ENCODE results near the gene TBC1D22B.

Gene TBC1D22B

DNA sequence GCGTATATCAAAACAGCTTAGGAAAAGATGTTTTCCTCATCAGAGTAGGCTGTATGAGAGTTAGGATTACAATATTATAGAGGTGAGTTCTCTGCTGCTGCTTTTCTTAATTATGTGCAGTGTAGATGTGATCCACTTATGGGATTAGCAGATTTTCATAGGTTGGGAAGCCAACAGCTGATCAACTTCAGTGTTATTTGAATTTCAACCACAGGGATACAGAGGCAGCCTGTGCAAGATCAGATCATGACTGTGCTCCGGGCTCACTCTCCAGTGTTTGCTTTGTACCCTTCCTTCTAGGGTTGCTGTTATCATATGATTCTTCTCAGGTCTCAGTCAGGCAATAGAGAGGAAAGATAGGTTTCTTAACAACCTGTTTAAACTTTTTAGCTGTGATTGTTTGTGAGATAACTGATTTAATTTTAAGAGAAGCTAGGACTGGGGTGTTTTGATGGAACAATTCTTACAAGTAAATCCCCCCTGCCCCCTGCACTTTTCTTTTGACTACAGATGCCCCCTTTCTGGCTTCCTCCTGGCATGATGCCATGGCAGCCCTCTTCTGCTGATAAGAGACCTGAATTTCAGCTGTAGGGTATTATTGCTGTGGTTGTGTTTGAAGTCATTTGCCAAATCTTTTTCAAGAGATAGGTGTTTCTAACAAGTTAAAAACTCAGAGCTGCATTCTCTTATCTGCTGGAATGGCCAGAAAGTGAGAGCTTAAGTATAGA lies 104.7 kb downstream of the TBC1D22B start:
- no peak for DNase-seq

DNA sequence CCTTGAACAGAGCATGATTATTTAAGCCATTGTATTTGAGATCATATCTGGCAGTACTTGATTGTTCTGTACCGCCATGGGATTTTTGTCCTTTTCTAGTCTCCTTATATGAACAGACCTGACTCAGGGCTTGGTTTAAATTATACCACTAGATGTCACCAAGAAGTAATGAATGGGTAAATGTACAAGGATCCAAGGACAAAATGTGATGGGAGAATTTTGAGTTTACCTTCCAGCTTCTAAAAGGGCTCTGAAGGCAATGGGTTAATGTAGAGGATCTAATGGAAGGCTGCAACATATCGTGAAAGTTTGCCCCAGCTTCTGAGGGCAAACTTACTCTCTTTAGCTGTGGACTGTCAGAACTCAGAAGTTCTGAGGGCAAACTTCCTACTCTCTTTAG lies 108.2 kb downstream of the TBC1D22B start:
- DNase-seq: no peak

DNA sequence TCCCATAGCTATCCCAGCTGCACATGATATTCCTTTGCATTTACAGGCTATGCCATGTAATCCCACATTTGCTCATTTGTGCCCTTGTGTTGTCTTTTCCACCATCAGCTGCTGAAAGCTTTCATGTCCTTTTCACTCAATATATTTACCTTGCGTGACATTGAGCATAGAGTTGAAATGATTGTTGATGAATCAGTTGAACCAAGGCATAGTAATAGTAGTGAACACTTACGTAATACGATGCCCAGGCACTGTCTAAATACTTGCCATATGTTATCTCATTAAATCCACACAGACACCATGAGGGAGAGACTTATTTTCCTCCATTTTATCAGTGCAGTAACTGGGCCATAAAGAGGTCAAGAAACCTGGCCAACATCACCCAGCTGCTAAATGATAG lies 109.3 kb downstream of the TBC1D22B start:
- no peak for DNase-seq

DNA sequence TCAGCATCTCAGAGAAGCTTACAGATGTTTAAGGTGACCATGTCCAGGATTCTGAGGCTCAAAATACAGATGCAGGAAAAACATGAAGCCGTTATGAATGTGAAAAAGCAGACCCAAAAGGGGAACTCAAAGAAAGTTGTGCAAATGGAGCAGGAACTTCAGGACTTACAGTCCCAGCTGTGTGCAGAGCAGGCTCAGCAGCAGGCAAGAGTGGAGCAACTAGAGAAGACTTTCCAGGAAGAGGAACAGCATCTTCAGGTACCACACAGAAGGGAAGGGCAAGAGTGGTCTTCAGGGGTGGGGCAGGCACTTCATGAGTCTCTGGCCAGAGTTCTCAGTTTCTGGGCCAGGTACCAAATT lies 111.4 kb downstream of the TBC1D22B start:
- DNase-seq: no peak

DNA sequence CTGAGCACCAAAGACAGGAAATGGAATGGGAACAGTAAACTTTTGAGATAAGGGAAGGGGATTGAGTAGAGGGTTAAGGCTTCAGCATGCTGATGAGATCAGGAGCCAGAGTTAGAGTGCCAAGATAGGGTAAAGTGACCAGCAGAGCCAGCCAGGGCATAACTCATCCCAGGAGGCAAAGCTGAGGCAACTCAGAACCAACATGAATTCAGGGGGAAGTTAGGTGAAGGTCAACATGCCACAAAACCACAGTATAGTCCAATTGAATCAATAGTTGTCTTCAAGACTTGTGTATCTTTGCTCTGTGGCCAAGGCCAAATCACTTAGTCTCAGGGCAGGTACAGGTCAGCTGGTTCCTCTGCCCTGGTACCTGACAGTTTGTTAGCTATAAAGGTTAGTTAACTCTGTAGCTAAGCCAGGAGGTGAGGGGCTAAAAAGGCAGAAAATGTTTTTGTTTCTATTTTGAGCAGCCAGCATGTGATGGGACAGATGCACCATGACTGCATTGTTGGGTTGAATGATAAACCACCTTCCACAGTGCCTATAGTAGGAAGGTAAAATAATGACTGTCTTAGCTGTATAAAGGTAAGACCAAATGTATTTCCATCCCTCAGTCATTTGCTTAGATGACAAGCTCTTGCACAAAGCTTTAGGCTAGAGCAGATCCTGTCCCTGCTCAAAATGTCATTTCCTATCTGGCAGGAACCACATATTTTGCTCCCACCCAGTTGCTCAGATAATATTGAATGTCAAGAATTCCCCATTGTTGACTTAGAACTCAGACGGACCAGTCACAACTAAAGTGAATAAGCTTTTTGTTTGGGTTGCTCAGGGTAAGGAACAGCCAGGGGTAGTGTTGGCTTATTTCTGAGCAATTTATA lies 112.0 kb downstream of the TBC1D22B start:
- no peak for DNase-seq

DNA sequence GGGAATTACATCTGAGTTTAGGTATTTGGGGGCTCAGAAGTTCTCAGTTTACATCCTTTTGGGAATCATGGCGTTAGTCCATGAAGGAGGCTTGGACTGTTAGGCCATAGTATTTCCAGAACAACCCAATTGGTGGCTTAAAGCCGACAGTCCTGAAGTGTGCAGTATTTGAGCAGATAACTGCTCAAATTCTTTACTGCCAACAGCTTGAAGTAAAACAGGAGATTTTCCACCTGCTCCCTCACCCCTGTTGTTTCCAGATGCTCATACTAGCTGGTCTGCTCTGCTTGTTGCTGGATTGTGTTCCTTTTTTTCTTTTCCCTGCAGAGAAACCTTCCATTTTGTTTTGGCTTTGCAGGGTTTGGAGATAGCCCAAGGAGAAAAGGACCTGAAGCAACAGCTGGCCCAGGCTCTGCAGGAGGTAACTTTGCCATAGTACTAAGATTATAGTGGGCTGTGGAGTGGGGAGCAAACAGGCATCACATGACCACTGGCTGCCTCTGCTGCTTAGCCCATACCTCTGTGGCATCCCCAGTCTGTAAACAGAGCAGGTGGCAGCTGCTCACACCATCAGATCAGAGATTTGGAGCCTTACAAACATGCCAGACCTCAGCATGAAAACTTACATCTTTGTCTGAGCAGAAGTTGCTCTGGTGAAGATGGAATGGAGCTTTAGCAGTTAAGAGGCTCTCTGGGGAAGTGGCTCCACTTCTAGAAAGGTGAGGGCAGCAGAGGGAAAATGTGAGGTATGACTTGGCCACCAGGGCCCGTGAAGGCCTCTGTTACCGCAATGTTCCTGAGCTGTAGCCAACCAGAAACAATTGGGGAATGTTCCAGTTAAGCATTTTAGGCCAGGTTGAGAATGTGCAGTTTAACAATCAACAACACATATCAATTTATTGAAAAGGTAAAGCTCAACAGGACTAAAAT lies 113.8 kb downstream of the TBC1D22B start:
- no peak for DNase-seq

DNA sequence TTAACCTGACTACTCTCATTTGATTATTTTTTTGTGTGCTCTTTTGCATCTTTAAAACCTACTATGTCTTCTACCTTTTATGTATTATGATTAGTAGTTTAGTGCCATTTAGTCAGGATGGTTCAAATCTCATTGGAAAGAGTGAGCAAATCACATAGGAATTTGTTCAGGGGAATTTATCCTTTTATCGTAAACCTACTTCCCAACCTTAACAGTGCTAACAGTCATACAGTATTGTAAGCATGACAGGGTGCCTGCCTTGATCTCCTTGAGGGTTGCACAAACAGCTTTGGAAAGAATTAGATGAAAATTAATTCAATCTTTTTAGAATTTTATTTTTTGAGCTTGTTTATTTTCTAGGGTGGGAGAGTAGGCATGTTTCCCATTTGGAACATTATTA lies 114.5 kb downstream of the TBC1D22B start:
- DNase-seq: no peak

DNA sequence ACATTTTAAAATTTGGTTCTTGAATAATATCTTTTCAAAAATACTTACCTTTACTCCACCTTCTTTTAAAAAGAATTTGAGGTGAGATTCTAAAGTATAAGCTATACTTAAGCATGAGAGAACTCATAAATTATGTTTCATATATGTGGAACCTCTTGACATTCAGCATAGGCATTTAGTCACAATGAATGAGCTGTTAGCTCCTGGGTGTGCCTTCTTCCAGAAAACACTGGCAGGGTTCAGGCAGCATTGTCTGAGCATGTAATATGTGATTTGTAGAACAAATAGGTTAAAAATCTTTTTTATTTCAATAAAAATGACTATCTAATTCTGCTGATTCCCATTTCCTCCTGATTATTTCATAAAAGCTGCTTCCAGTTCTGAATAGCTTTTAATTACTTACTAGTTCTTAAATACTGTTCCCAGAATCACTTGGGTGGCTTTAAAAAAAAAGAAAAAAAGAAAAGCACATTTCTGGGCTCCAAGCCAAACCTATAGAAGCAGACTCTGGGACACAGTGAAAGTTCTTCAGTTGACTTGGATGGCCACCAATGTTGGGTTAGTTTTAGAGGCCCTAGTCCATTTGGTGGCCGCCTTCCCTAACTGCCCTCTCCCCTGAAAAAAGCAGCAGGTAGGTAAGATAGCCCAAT lies 116.4 kb downstream of the TBC1D22B start:
- DNase-seq: no peak

DNA sequence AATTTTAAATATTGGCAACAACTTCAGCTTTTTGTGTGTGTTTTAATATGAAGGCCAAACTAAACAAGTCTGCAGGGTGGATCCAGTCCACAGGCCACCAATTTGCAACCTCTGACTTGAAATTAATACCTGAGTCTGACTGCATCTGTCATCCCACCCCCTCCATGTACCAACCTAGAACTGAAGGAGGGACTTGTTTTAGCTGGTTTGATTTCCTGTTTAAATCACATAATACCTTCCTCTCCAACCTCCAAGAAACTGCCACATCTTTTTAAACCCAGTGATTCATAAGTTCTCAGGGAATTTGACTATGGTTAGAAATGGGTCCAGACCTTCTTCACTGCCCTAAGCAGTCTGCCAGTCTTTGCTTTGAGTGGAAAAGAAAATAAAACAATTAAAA lies 117.8 kb downstream of the TBC1D22B start:
- no peak for DNase-seq

DNA sequence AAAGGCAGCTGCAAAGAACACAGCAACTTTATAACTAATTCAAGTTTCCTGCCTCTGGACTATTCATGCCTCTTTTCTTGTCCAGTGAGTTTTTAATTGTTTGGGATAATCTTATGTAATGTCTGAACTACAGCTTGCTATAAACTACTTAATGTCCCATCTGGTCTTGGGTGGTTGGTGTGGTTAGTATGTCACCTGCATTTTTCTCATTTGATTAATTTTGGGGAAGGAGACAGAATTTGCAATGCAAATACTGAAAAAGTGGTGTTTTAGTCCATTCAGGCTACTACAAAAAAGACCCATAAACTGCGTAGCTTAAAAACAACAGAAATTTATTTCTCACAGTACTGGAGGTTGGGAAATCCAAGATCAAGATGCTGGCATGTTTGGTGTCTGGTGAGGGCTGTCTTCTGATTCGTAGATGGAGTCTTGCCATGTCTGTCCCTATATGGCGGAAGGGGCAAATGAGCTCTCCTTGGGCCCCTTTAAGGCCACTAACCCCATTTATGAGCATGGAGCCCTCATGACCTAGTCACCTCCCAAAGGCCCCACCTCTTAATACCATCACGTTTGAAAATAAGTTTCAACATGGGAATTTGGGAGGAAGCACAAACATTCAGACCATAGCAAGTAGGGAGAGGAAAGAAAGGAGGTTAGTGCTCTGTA lies 118.6 kb downstream of the TBC1D22B start:
- DNase-seq: no peak

DNA sequence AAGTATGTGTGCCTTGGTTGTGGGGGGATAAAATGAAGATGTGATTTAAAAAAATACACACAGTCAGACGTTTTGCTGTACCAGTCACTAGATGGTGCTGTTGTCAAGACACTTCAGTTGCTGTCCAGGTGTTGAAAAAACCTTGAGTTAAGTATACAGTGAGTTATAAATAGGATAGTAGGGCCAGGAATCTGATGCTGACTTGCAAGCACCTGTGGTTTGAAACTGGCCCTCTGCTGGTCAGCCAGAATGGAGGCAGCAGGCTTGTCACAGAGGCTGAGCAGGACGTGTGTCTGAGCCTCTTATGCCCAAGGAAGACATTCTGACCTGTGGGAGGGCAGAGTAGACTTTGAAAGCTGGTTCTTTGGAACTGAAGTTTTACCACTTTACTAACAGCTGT lies 124.0 kb downstream of the TBC1D22B start:
- peak; percentile 26 for DNase-seq
